GM18907 (cell line): ENCODE data around the gene PCYT1A.
A peak's percentile ranks its signal among the peaks of the same experiment; 100 is the strongest.
"Not testable (repeated sequence)": the region's sequence is repeated elsewhere in the genome, so short reads cannot be mapped to it uniquely, and the experiment has no call there.

Experiments
- ATAC-seq: cut with Tn5 transposase; IDR thresholded peaks from one replicate; pipeline ENCODE4 v1.9.1; 2021; ENCODE audit warnings: mild to moderate bottlenecking, moderate library complexity; ENCODE audit not compliant: unreplicated experiment

PCYT1A gene

GRCh38 chr3:196216681-196217211 is 70.8 kb downstream of the PCYT1A start:
- no peak for ATAC-seq

- ATAC-seq: no peak
These were observed 71.4 kb downstream of the PCYT1A start, which contains the start of gene SLC51A for GRCh38 chr3:196216089-196216564. SLC51A (plus strand) TSS chr3:196216534; CDS start chr3:196216713, 179 bp downstream.

DNA sequence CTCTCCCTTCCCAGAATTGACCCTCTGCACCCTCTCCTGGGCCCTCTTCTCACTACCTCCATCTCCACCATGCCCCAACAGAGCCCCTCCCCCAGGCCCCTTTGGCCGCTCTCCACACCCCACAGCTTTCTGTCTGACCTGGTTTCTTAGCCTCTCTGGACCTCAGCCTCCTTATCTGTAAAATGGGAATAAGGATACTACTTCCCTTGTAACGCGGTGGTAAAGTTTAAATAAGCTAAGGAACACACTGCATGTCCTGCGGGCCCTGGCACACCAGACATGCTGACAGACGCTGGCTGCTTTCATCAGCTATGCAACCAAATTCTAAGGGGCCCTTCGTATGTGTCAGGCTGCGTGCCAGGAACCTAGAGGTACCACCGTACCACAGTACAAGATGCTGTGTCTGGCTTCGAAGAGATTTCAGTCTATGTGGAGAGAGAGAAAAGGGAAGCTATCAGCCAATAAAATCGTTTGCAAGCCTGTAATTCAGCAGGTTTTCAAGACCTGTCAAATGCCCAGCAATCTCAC is 72.0 kb downstream of the PCYT1A start:
- ATAC-seq: no peak

GRCh38 chr3:196214783-196215441 is 72.6 kb downstream of the PCYT1A start:
- no peak for ATAC-seq

- ATAC-seq: no peak
These were observed 76.6 kb downstream of the PCYT1A start, which contains the start of gene ZDHHC19 for GRCh38 chr3:196210673-196211556. ZDHHC19 (minus strand) TSS chr3:196211400; CDS start chr3:196211315, 85 bp downstream.

DNA sequence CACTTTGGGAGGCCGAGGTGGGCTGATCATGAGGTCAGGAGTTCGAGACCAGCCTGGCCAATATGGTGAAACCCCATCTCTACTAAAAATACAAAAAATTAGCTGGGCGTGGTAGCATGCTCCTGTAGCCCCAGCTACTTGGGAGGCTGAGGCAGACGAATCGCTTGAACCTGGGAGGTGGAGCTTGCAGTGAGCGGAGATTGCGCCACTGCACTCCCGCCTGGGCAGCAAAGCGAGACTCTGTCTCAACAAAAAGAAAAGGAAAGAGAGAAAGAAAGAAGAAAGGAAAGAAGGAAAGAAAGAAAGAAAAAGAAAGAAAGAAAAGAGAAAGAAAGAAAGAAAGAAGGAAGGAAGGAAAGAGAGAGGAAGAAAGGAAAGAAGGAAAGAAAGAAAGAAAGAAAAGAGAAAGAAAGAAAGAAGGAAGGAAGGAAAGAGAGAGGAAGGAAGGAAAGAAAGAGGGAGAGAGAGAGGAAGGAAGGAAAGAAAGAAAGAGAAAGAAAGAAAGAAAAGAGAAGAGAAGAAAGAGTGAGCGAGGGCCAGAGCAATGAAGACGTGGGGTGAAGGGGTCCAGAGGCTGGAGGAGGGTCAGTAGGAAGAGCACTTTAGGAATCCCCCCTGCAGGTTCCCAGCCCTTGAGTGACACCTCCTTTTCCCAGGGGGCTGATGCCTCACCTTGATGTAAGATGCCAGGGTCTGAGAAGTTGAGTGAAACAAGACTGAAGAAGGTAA is 77.4 kb downstream of the PCYT1A start:
- not testable (repeated sequence) for ATAC-seq

GRCh38 chr3:196208942-196209695 is 78.4 kb downstream of the PCYT1A start:
- no peak for ATAC-seq

DNA sequence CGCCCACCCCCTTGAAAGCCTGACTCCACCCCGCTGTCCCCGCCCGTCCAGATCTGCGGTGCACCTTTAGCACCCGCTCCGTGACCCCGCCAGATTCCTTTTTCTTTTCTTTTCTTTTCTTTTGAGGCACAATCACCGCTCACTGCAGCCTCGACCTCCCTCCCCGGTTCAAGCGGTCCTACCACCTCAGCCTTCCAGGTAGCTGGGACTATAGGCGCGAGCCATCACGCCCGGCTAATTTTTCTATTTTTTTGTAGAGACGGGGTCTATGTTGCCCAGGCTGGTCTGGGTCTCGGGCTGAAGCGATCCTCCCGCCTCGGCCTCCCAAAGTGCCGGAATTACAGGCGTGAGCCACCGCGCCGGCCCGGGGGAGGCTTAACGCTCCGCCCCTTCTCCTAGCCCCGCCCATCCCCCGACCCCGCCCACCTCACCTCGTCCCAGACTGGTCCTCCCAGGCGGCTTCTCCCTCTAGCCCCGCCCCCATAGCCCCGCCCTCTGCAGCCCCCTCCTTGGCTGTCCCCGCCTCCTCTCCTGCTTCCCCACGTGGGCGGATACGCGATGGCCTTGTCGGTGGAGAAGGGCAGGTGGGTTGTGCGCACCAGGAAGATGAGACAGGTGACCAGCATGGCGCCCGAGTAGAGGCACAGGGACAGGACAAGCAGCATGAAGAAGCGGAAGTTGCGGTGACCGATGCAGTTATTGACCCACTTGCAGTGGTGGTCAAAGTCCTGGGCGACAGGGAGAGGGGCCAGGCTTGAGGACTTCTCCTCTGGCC is 79.5 kb downstream of the PCYT1A start:
- ATAC-seq: no peak

GRCh38 chr3:196207159-196207832 is 80.2 kb downstream of the PCYT1A start:
- no peak for ATAC-seq

- not testable (repeated sequence) for ATAC-seq
These were observed 81.9 kb downstream of the PCYT1A start for GRCh38 chr3:196205442-196206205.

GRCh38 chr3:196203846-196204245 is 83.7 kb downstream of the PCYT1A start:
- ATAC-seq: no peak

GRCh38 chr3:196202516-196202970 is 85.0 kb downstream of the PCYT1A start:
- peak; percentile 57 for ATAC-seq

DNA sequence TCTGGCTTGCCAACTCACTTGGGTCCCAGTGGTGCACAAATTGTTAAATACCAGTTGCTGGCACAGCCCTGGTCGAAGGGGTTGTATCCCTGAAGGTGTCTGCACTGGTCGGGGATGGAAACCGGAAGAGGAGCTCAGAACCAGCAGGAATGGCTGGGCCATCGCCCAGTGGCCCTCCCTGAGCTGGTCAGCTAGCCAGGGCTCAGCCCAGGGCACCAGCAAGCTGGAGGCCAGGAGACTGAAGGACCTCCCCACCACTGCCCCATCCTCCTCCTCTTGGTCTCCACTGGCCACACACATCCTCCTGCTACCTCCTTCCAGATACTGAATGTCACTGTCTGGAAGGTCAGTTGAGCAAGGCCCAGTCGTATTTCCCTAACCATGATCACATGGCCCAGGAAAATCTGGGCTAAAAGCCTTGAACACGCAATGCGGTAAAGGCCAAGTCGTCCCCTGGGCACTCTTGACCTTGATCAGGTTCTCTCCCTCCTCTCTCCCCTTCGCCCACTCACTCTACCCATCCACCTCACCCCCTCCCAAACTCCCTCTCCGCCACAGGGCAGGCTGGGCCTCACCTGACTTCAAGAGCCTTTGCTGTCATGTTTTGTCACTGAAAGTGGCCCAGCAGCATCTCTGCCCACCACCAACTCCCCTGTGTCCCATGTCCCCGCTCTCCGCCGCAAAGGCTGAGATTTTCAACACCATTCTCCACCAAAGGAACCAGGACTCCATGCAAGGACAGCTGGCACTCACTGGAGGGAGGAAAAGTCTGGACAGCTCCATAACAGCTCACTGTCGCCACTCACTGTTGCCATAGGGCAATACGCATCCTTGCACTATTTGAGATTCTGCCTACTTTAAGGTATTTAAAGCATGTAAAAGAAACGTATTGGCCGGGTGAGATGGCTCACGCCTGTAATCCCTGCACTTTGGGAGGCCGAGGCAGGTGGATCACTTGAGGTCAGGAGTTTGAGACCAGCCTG is 88.5 kb downstream of the PCYT1A start:
- no peak for ATAC-seq

- no peak for ATAC-seq
These were observed 89.3 kb downstream of the PCYT1A start for GRCh38 chr3:196198081-196198675.

DNA sequence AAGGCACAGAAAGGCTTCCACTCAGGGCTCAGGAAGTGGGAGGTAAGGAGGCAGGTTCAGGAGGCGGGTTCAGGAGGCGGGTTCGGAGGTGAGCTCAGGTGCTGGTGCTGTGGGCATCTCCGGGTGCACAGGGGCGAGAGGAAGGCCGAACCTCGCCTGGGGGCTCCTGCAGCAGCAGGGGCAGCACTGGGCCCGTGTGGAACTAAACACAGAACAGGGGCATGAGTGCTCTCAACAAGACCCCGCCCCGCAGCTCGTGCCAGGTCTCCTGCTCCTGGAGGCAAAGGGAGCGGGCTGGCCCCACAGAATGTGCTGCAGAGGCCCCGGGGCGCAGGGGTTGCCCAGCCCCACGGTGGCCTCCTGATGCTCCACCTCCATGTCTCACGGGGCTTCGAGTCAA is 90.0 kb downstream of the PCYT1A start:
- ATAC-seq: no peak

- ATAC-seq: no peak
These were observed 91.8 kb downstream of the PCYT1A start for GRCh38 chr3:196195664-196196265.
